Neuronal stem cell (in vitro differentiated cells): ENCODE results near the gene VSTM2L.

Experiments used
- DNase-seq: peaks from one replicate; pipeline ENCODE4 v3.0.0-alpha.2; 2013; ENCODE audit warnings: low spot score
- H2AFZ ChIP-seq: one replicate; pipeline ENCODE4 v1.6.1; 2013; ENCODE audit warnings: mild to moderate bottlenecking, low read length, inconsistent platforms
- H2AK5ac ChIP-seq: 2 replicates; pipeline ENCODE4 v1.6.1; 2013; ENCODE audit warnings: low read depth, mild to moderate bottlenecking, inconsistent platforms, low read length, moderate library complexity, mixed read lengths
- H2BK120ac ChIP-seq: 2 replicates; pipeline ENCODE4 v1.6.1; 2013; ENCODE audit warnings: low read depth, mild to moderate bottlenecking, inconsistent platforms, low read length, moderate library complexity, mixed read lengths
- H2BK12ac ChIP-seq: one replicate; pipeline ENCODE4 v1.6.1; 2013; ENCODE audit warnings: low read length, inconsistent platforms
- H2BK15ac ChIP-seq: 2 replicates; pipeline ENCODE4 v1.6.1; 2013; ENCODE audit warnings: mild to moderate bottlenecking, low read length, inconsistent platforms, mixed read lengths
- H2BK5ac ChIP-seq: one replicate; pipeline ENCODE4 v1.6.1; 2013; ENCODE audit warnings: inconsistent platforms, mild to moderate bottlenecking, low read length, moderate library complexity
- H3K14ac ChIP-seq: one replicate; pipeline ENCODE4 v1.6.1; 2013; ENCODE audit warnings: low read length, inconsistent platforms
- H3K18ac ChIP-seq: 2 replicates; pipeline ENCODE4 v1.6.1; 2013; ENCODE audit warnings: low read length, inconsistent platforms
- H3K23ac ChIP-seq: 2 replicates; pipeline ENCODE4 v1.6.1; 2013; ENCODE audit warnings: low read depth, mild to moderate bottlenecking, mixed read lengths, low read length, inconsistent platforms; ENCODE audit not compliant: poor library complexity
- H3K27ac ChIP-seq: replicated peaks from 3 replicates; pipeline ENCODE4 v1.5.1; 2013; ENCODE audit warnings: low read length, inconsistent platforms
- H3K27me3 ChIP-seq, 3 experiments: 2 replicates each; pipeline ENCODE4 v1.6.1; 2013; ENCODE audit warnings: low read length in 3 of 3, mild to moderate bottlenecking in 2 of 3, inconsistent platforms in 1 of 3, low read depth in 1 of 3, mixed read lengths in 1 of 3, moderate library complexity in 1 of 3; ENCODE audit not compliant: control insufficient read depth in 3 of 3, insufficient read depth in 3 of 3
- H3K36me3 ChIP-seq, 2 donors: replicated peaks in 1 of 2; 2 replicates each; pipeline ENCODE4 v1.6.1; 2013; ENCODE audit warnings: low read length in 2 of 2; ENCODE audit not compliant: control insufficient read depth in 2 of 2, insufficient read depth in 2 of 2
- H3K4ac ChIP-seq: 2 replicates; pipeline ENCODE4 v1.6.1; 2013; ENCODE audit warnings: inconsistent platforms, mild to moderate bottlenecking, low read length, moderate library complexity
- H3K4me1 ChIP-seq, 2 donors: 1 replicate in 1 of 2; 2 replicates in 1 of 2; pipeline ENCODE4 v1.6.1; 2013; ENCODE audit warnings: low read length in 2 of 2, low read depth in 1 of 2; ENCODE audit not compliant: control insufficient read depth in 2 of 2, insufficient read depth in 1 of 2
- H3K4me2 ChIP-seq: one replicate; pipeline ENCODE4 v1.6.1; 2013; ENCODE audit warnings: mild to moderate bottlenecking, low read length, inconsistent platforms; ENCODE audit not compliant: insufficient read depth, poor library complexity, severe bottlenecking
- H3K4me3 ChIP-seq, 2 donors: 2 replicates each; pipeline ENCODE4 v1.5.1; 2013; ENCODE audit warnings: low read length in 2 of 2, mild to moderate bottlenecking in 2 of 2, inconsistent platforms in 1 of 2, moderate library complexity in 1 of 2
- H3K79me1 ChIP-seq: one replicate; pipeline ENCODE4 v1.6.1; 2013; ENCODE audit warnings: low read depth, mild to moderate bottlenecking, inconsistent platforms, low read length, moderate library complexity
- H3K9ac ChIP-seq: one replicate; pipeline ENCODE4 v1.6.1; 2013; ENCODE audit warnings: mild to moderate bottlenecking, low read depth, low read length, inconsistent platforms; ENCODE audit not compliant: poor library complexity
- H3K9me3 ChIP-seq, 2 donors: replicated peaks in 1 of 2; 2 replicates each; pipeline versions ENCODE3 to v1.6.1; 2013; ENCODE audit warnings: low read length in 2 of 2, mild to moderate bottlenecking in 2 of 2, inconsistent platforms in 1 of 2, low read depth in 1 of 2, mixed read lengths in 1 of 2, moderate library complexity in 1 of 2; ENCODE audit not compliant: control insufficient read depth in 2 of 2, insufficient read depth in 1 of 2
- H4K8ac ChIP-seq: one replicate; pipeline ENCODE4 v1.6.1; 2013; ENCODE audit warnings: low read depth, mild to moderate bottlenecking, inconsistent platforms, low read length, moderate library complexity
- H4K91ac ChIP-seq: one replicate; pipeline ENCODE4 v1.6.1; 2013; ENCODE audit warnings: low read length, low read depth, mild to moderate bottlenecking, inconsistent platforms; ENCODE audit not compliant: poor library complexity
- WGBS, 2 donors: extraction: QIAGEN DNeasy Blood & Tissue Kit; methylation state at CpG; one replicate each; pipeline ENCODE4 v1.1.7; 2013; ENCODE audit warnings: missing lambda C conversion rate in 2 of 2, mixed read lengths in 1 of 2; ENCODE audit not compliant: insufficient read length in 2 of 2, insufficient replicate concordance in 1 of 2; ENCODE audit errors: extremely low coverage in 2 of 2; 5-methylcytosine and 5-hydroxymethylcytosine counted together

Gene VSTM2L

DNA sequence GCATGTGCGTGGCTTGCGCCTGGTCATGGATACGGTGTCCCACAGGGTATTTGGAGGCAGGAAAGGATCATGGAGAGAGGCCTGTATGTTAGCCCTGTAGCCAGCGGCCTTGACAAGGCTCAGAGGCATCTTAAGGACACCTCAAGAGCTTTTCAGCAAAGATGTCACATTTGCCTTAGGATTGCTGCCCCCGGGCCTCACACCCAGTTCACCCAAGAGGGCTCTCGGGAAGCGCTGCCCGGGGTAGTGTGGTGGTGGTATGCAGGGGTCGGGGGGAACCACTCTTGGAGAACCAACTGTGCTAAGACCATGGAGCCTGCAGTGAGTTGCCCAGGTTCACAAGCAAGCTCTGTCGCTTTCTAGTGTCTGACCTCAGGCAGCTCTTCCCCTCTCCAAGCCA, 36.9 kb upstream of the VSTM2L start:
- WGBS, 2 donors, result no CpG with 5 or more reads among the region's 10 CpGs
- Histone ChIP-seq H4K8ac (no peak overlapping the region), H3K14ac (no peak overlapping the region), H2BK120ac (no peak overlapping the region), H3K4me2 (no peak overlapping the region), H2BK12ac (no peak overlapping the region), H2BK5ac (no peak overlapping the region), H3K4ac (no peak overlapping the region), H3K27ac (no peak overlapping the region), H3K23ac (no peak overlapping the region), H3K4me1 (peaks cover 20 to 21% of the 10 kb centered on the region in 2 donors), H3K27me3 (no peaks in the 10 kb centered on the region), H2BK15ac (no peak overlapping the region), H2AFZ (no peak overlapping the region), H3K9me3 (peaks cover 0 to 2% of the 10 kb centered on the region in 2 donors), H3K9ac (no peak overlapping the region), H4K91ac (no peak overlapping the region), H2AK5ac (no peak overlapping the region), H3K4me3 (no peak overlapping the region), H3K79me1 (no peaks in the 10 kb centered on the region), H3K36me3 (peaks cover 2 to 36% of the 10 kb centered on the region in 2 donors), H3K18ac (no peak overlapping the region)
- DNase-seq, result no peak

DNA sequence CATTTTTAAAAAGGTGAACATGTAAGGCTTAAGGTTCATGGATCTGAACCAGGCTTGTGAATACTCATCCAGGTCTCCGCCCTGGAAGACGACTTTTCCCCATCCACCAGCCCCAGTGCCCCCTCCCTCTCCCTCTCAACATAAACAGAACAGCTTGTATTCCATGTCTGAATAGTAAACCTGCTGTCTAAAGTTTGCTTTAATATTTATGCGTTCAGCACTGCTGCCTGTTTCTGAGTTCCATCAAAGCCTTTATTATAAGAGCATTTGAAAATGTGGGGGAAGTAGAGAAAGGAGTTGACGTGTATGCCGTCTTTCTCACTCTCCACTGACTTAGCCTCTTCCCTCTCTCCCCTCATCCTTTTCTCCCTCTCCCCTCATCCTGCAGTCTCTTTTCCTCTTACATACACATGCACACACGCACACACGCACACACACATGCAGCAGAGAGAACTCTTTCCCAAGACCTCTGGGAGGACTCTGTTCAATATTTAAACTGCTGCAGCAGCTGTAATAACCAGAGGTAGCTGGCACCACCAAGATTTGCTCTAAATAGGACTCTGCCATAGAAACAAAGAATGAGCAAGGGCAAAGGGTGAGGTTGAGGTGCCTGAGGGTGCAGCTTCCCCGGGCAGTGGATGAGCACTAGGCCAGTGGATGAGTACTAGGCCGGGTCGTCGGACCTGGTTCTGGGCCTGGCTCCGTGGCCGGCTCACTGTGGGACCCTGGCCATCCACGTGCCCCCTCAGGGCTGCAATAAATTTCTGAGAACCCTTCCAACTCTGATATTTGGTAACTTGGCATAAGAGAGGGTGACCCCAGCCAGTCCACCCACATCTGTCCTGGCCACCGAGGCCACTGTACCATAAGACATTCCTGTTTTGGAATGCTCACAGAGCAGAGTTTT, 35.4 kb upstream of the VSTM2L start:
- H3K18ac ChIP-seq, result no peak overlapping the region
- H3K4me2 ChIP-seq, result no peak overlapping the region
- WGBS, 2 donors, result no CpG with 5 or more reads among the region's 15 CpGs

GRCh38 chr20:37868851-37869333, 34.0 kb upstream of the VSTM2L start:
- H3K27ac ChIP-seq, result peak overlapping the region; percentile 30

More for the DNA sequence above, 35.4 kb upstream of the VSTM2L start:
- H3K27ac ChIP-seq, result no peak overlapping the region
- H2AFZ ChIP-seq, result no peak overlapping the region
- H3K36me3 ChIP-seq, result peaks cover 4 to 27% of the 10 kb centered on the region in 2 donors
- no peak overlapping the region for H2AK5ac ChIP-seq
- no peak for DNase-seq
- no peak overlapping the region for H3K4ac ChIP-seq
- no peak overlapping the region for H3K9ac ChIP-seq
- H3K14ac ChIP-seq, result no peak overlapping the region
- no peak overlapping the region for H3K23ac ChIP-seq
- H4K91ac ChIP-seq, result no peak overlapping the region
- H2BK5ac ChIP-seq, result no peak overlapping the region
- H3K79me1 ChIP-seq, result no peaks in the 10 kb centered on the region
- H2BK15ac ChIP-seq, result no peak overlapping the region
- H2BK12ac ChIP-seq, result no peak overlapping the region
- H3K4me3 ChIP-seq, result no peak overlapping the region
- H3K27me3 ChIP-seq, result no peaks in the 10 kb centered on the region
- H3K9me3 ChIP-seq, result peaks cover 0 to 2% of the 10 kb centered on the region in 2 donors
- no peak overlapping the region for H2BK120ac ChIP-seq
- peaks cover 20 to 21% of the 10 kb centered on the region in 2 donors for H3K4me1 ChIP-seq
- no peak overlapping the region for H4K8ac ChIP-seq

DNA sequence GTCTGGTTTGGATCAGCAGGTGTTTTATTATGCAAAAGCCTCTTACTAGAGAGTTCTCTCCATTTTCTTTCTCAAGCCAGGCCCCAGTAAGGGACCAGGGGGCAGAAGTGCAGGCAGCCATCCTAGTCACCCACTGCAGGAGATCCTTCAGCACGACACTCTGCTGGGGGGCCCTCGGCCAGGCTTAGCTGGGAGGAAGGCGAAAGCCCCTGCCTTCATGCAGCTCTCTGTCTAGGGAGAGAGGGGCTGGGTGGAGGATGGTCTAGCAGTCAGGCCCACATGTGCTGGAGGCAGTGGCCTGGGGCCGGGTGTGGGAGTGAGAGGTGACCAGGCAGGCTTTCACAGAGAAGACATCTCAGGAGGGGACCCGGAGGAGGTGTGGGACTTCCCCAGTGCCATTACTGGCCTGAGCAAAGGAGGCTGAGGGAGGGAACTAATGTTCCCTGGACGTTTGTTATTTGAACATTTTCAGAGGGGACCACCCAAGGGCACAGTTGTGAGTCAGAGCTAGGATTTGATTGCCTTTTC, 33.5 kb upstream of the VSTM2L start:
- H3K9ac ChIP-seq, result no peak overlapping the region
- DNase-seq, result no peak
- no peak overlapping the region for H3K4me2 ChIP-seq
- H2AK5ac ChIP-seq, result peak overlapping the region; percentile 86
- H3K14ac ChIP-seq, result no peak overlapping the region
- H3K79me1 ChIP-seq, result no peaks in the 10 kb centered on the region
- peak overlapping the region; percentile 87 for H3K4ac ChIP-seq
- no peak overlapping the region for H2AFZ ChIP-seq
- H3K27me3 ChIP-seq, result no peaks in the 10 kb centered on the region
- peak overlapping the region; percentile 81 for H3K18ac ChIP-seq
- no CpG with 5 or more reads among the region's 6 CpGs for WGBS, 2 donors
- peak overlapping the region; percentile 54 for H2BK15ac ChIP-seq
- H2BK5ac ChIP-seq, result peak overlapping the region; percentile 91
- H3K4me1 ChIP-seq, result peaks cover 20 to 21% of the 10 kb centered on the region in 2 donors
- H3K23ac ChIP-seq, result no peak overlapping the region
- H4K8ac ChIP-seq, result no peak overlapping the region
- no peak overlapping the region for H2BK120ac ChIP-seq
- no peak overlapping the region for H3K4me3 ChIP-seq
- peak overlapping the region; percentile 48 for H3K27ac ChIP-seq
- H3K9me3 ChIP-seq, result peaks cover 0 to 2% of the 10 kb centered on the region in 2 donors
- H4K91ac ChIP-seq, result no peak overlapping the region
- H2BK12ac ChIP-seq, result no peak overlapping the region
- peaks cover 12 to 30% of the 10 kb centered on the region in 2 donors for H3K36me3 ChIP-seq

More at GRCh38 chr20:37868851-37869333, 34.0 kb upstream of the VSTM2L start:
- Histone ChIP-seq H2AFZ (no peak overlapping the region), H2AK5ac (no peak overlapping the region), H3K9me3 (peaks cover 0 to 2% of the 10 kb centered on the region in 2 donors), H3K4me2 (no peak overlapping the region), H4K8ac (no peak overlapping the region), H3K14ac (no peak overlapping the region), H2BK12ac (no peak overlapping the region), H3K18ac (peak overlapping the region; percentile 30), H3K36me3 (peaks cover 9 to 29% of the 10 kb centered on the region in 2 donors), H3K79me1 (no peaks in the 10 kb centered on the region), H3K9ac (no peak overlapping the region), H3K4ac (no peak overlapping the region), H2BK5ac (peak overlapping the region; percentile 91), H3K4me3 (no peak overlapping the region), H3K23ac (no peak overlapping the region), H2BK120ac (no peak overlapping the region), H3K4me1 (peaks cover 20 to 21% of the 10 kb centered on the region in 2 donors), H2BK15ac (peak overlapping the region; percentile 54), H4K91ac (no peak overlapping the region), H3K27me3 (no peaks in the 10 kb centered on the region)
- no CpG with 5 or more reads among the region's 3 CpGs for WGBS, 2 donors
- no peak for DNase-seq
